GM12801 (cell line): ENCODE measurements around the gene NOP16.

Experiments used
- CTCF ChIP-seq: IDR thresholded peaks from one replicate; pipeline ENCODE4 v1.5.1; 2011; ENCODE audit warnings: control low read depth; ENCODE audit not compliant: insufficient read length; ENCODE audit errors: extremely low read depth

NOP16 gene

GRCh38 chr5:176369934-176370711 is 18.3 kb downstream of the NOP16 start:
- no peak for TF ChIP-seq CTCF

- TF ChIP-seq CTCF: no peak
Measured at GRCh38 chr5:176368726-176369125, 19.7 kb downstream of the NOP16 start.

GRCh38 chr5:176366232-176366894 is 22.0 kb downstream of the NOP16 start:
- no peak for TF ChIP-seq CTCF

GRCh38 chr5:176365351-176366231 is 22.8 kb downstream of the NOP16 start, which contains the start of gene ARL10:
ARL10 (plus strand) TSS chr5:176365487; CDS start chr5:176365564, 77 bp downstream.
- no peak for TF ChIP-seq CTCF

- TF ChIP-seq CTCF: no peak
Measured at GRCh38 chr5:176364765-176365350, 23.5 kb downstream of the NOP16 start.

GRCh38 chr5:176362233-176362490 is 26.2 kb downstream of the NOP16 start:
- TF ChIP-seq CTCF: no peak
